OCI-LY7 (cell line): ENCODE results near the gene CSNK1G2. TPM values are rescaled to one million over a fixed set of nuclear protein-coding genes. Genes with fewer than 3 reads are reported as not detected.

Experiments
- BruUV-seq: library from RNA; stranded (reverse); fragments of 400-500 nt; replicated peaks from 2 replicates; lab custom pipeline; 2021; lab: Mats Ljungman, UMichigan
- CTCF ChIA-PET: fragments of 300-600 bp; sonication (Branson Sonifier 250); formaldehyde crosslinking; loops from one replicate; lab custom pipeline; 2022; ENCODE audit warnings: antibody characterized with exemption; ENCODE audit not compliant: unreplicated experiment; lab: Charles Lee
- POLR2A ChIA-PET: fragments of 300-600 bp; sonication (Branson Sonifier 250); formaldehyde crosslinking; loops from one replicate; lab custom pipeline; 2022; ENCODE audit warnings: antibody characterized with exemption; lab: Charles Lee
- DNase-seq: peaks from one replicate; pipeline ENCODE4 v3.0.0-alpha.2; 2015; ENCODE audit warnings: low spot score
- H2AFZ ChIP-seq: fragments of 200-600 bp; sonication (generic), shearing (Covaris generic); 2 replicates; pipeline ENCODE4 v1.6.1; 2014; ENCODE audit warnings: mild to moderate bottlenecking, antibody characterized with exemption, low read length, moderate library complexity
- H3K27ac ChIP-seq: fragments of 200-600 bp; sonication (generic); 2 replicates; pipeline ENCODE4 v1.5.1; 2014; ENCODE audit warnings: mixed run types, low read depth, mild to moderate bottlenecking, moderate library complexity, low read length, inconsistent platforms; ENCODE audit not compliant: poor library complexity, severe bottlenecking
- H3K36me3 ChIP-seq: fragments of 200-600 bp; sonication (generic); 2 replicates; pipeline ENCODE4 v1.6.1; 2014; ENCODE audit warnings: mild to moderate bottlenecking, antibody characterized with exemption, low read length, moderate library complexity, mixed read lengths; ENCODE audit not compliant: insufficient read depth
- H3K4me1 ChIP-seq: fragments of 200-600 bp; sonication (generic); 2 replicates; pipeline ENCODE4 v1.5.1; 2014; ENCODE audit warnings: mild to moderate bottlenecking, low read length; ENCODE audit not compliant: insufficient read depth, poor library complexity, severe bottlenecking
- H3K4me2 ChIP-seq: fragments of 200-600 bp; sonication (generic); 2 replicates; pipeline ENCODE4 v1.6.1; 2014; ENCODE audit warnings: mild to moderate bottlenecking, low read length
- H3K4me3 ChIP-seq: fragments of 200-600 bp; sonication (generic); 2 replicates; pipeline ENCODE4 v1.5.1; 2014; ENCODE audit warnings: mild to moderate bottlenecking, low read depth, low read length; ENCODE audit not compliant: poor library complexity, severe bottlenecking
- H3K79me2 ChIP-seq: fragments of 200-600 bp; sonication (generic); 2 replicates; pipeline ENCODE4 v1.6.1; 2016; ENCODE audit warnings: low read depth, mild to moderate bottlenecking, low read length, moderate library complexity, mixed read lengths; ENCODE audit not compliant: insufficient read depth
- H3K9me2 ChIP-seq: fragments of 200-600 bp; sonication (generic); 2 replicates; pipeline ENCODE4 v1.6.1; 2016; ENCODE audit warnings: mild to moderate bottlenecking, low read length, mixed read lengths; ENCODE audit not compliant: insufficient read depth
- H3K9me3 ChIP-seq: fragments of 200-600 bp; sonication (generic); 2 replicates; pipeline ENCODE4 v1.6.1; 2014; ENCODE audit warnings: mild to moderate bottlenecking, mixed run types, low read length, mixed read lengths
- H4K20me1 ChIP-seq: fragments of 200-600 bp; sonication (generic); 2 replicates; pipeline ENCODE4 v1.6.1; 2014; ENCODE audit warnings: mild to moderate bottlenecking, antibody characterized with exemption, low read length, moderate library complexity, mixed read lengths; ENCODE audit not compliant: insufficient read depth
- CTCF ChIP-seq: fragments of 200-600 bp; sonication (generic); conservative IDR thresholded peaks from 2 replicates; pipeline ENCODE4 v1.5.1; 2014; ENCODE audit warnings: mild to moderate bottlenecking, antibody characterized with exemption, low read length, moderate library complexity, mixed read lengths
- EZH2phosphoT487 ChIP-seq: fragments of 200-600 bp; sonication (generic); IDR thresholded peaks from 2 replicates; pipeline ENCODE4 v1.6.1; 2018; ENCODE audit warnings: low read depth, borderline replicate concordance, mild to moderate bottlenecking, mixed run types, antibody characterized with exemption, low read length, moderate library complexity, mixed read lengths
- intact Hi-C: fragments of 100-400 bp; cut with micrococcal nuclease; formaldehyde crosslinking; loops from one replicate; pipeline ENCODE4 v1.10.0; 2022; ENCODE audit not compliant: unreplicated experiment
- total RNA-seq, 2 experiments: library from RNA; depleted of rRNA in 1 of 2; stranded (reverse); fragments of >200 nt in 1 of 2; shearing (Covaris generic) in 1 of 2; gene quantifications; 2 replicates each; pipeline ENCODE4 v1.2.3, GENCODE V29; 2014 to 2022

CSNK1G2 gene
- total RNA-seq, 2 experiments from 2014 or later: 95.9 to 133 TPM

GRCh38 chr19:1968279-1969175 is 27.6 kb downstream of the CSNK1G2 start:
- Histone ChIP-seq H3K9me3 (no peaks in the 10 kb centered on the region), H2AFZ (no peak overlapping the region), H3K4me1 (no peaks in the 10 kb centered on the region), H3K4me3 (no peak overlapping the region), H3K4me2 (no peak overlapping the region), H3K36me3 (peaks cover 19% of the 10 kb centered on the region), H3K79me2 (no peaks in the 10 kb centered on the region; the same call in 1 of the 2 replicates), H3K27ac (no peak overlapping the region), H3K9me2 (no peaks in the 10 kb centered on the region), H4K20me1 (no peaks in the 10 kb centered on the region; the same call in 1 of the 2 replicates)
- CTCF ChIA-PET: no interaction called here
- intact Hi-C loops: no loop called here
- TF ChIP-seq EZH2phosphoT487 (no peak), CTCF (no peak)
- no TSS peak for BruUV-seq
- no peak for DNase-seq
- POLR2A ChIA-PET: no interaction called here

GRCh38 chr19:1969176-1970002 is 28.4 kb downstream of the CSNK1G2 start:
- H3K27ac ChIP-seq: no peak overlapping the region
- H3K9me3 ChIP-seq: no peaks in the 10 kb centered on the region
- no peak overlapping the region for H2AFZ ChIP-seq
- POLR2A ChIA-PET: no interaction called here
- H3K4me2 ChIP-seq: no peak overlapping the region
- CTCF ChIA-PET: no interaction called here
- H3K9me2 ChIP-seq: no peaks in the 10 kb centered on the region
- no peak for TF ChIP-seq CTCF
- no peak for TF ChIP-seq EZH2phosphoT487
- intact Hi-C loops: no loop called here
- no TSS peak for BruUV-seq
- H4K20me1 ChIP-seq: no peaks in the 10 kb centered on the region; the same call in 1 of the 2 replicates
- H3K79me2 ChIP-seq: no peaks in the 10 kb centered on the region; the same call in 1 of the 2 replicates
- DNase-seq: no peak
- peaks cover 21% of the 10 kb centered on the region for H3K36me3 ChIP-seq
- H3K4me3 ChIP-seq: no peak overlapping the region
- no peaks in the 10 kb centered on the region for H3K4me1 ChIP-seq
